Endothelial cell of umbilical vein (primary cell): ENCODE results near the gene TRIM46. TPM values are rescaled to one million over a fixed set of nuclear protein-coding genes. Genes with fewer than 3 reads are reported as not detected.

Experiments used
- BruUV-seq: library from RNA; stranded (reverse); fragments of 400-500 nt; replicated peaks from 2 replicates; lab custom pipeline; 2021; lab: Mats Ljungman, UMichigan
- CTCF ChIA-PET: fragments of 300-600, 350-600 bp; sonication (Branson Sonifier 250); formaldehyde crosslinking; loops from one replicate; lab custom pipeline; 2021; ENCODE audit warnings: antibody characterized with exemption, inconsistent platforms; lab: Charles Lee
- POLR2A ChIA-PET: fragments of 300-600, 350-600 bp; sonication (Branson Sonifier 250); formaldehyde crosslinking; loops from one replicate; lab custom pipeline; 2021; ENCODE audit warnings: antibody characterized with exemption, inconsistent platforms; lab: Charles Lee
- DNase-seq: peaks from one replicate; pipeline ENCODE4 v3.0.0-alpha.2; 2011; ENCODE audit warnings: low read depth, low spot score
- FAIRE-seq: peaks from 2 replicates; lab custom pipeline; 2011; peaks lifted over from hg19 to GRCh38; lab: Jason Lieb, UNC
- H2AFZ ChIP-seq: 2 replicates; pipeline ENCODE4 v1.6.0; 2012; ENCODE audit warnings: low read depth, low read length, control low read depth, inconsistent platforms
- H3K27ac ChIP-seq: 2 replicates; pipeline ENCODE4 v1.5.1; 2011; ENCODE audit warnings: low read depth, mild to moderate bottlenecking, control low read depth, low read length, moderate library complexity; ENCODE audit not compliant: insufficient read depth
- H3K27me3 ChIP-seq, 2 experiments: 2 replicates each; pipeline versions ENCODE4 v1.6.0 to v1.6.1; 2011; ENCODE audit warnings: low read length in 2 of 2, mixed read lengths in 1 of 2; ENCODE audit not compliant: control insufficient read depth in 2 of 2, insufficient read depth in 2 of 2
- H3K36me3 ChIP-seq, 2 experiments: 2 replicates in 1 of 2; 3 replicates in 1 of 2; pipeline ENCODE4 v1.5.1; 2011; ENCODE audit warnings: low read length in 2 of 2, mild to moderate bottlenecking in 1 of 2, moderate library complexity in 1 of 2; ENCODE audit not compliant: control insufficient read depth in 2 of 2, insufficient read depth in 2 of 2; ENCODE audit errors: extremely low read depth in 1 of 2
- H3K4me1 ChIP-seq: 3 replicates; pipeline ENCODE4 v1.5.1; 2011; ENCODE audit warnings: mild to moderate bottlenecking, low read length; ENCODE audit not compliant: control insufficient read depth, insufficient read depth; ENCODE audit errors: extremely low read depth
- H3K4me2 ChIP-seq: 2 replicates; pipeline ENCODE4 v1.6.1; 2011; ENCODE audit warnings: low read length, control low read depth, mixed read lengths; ENCODE audit not compliant: insufficient read depth
- H3K4me3 ChIP-seq, 3 experiments: fragments of 200-600 bp in 1 of 3; sonication (generic), shearing (Covaris generic) in 1 of 3; replicated peaks in 1 of 3; 2 replicates each; pipeline ENCODE4 v1.5.1; 2011 to 2016; ENCODE audit warnings: control low read depth in 3 of 3, low read length in 3 of 3, mild to moderate bottlenecking in 2 of 3, inconsistent platforms in 1 of 3, low read depth in 1 of 3, moderate library complexity in 1 of 3; ENCODE audit not compliant: insufficient read depth in 1 of 3
- H3K79me2 ChIP-seq: 2 replicates; pipeline ENCODE4 v1.6.0; 2012; ENCODE audit warnings: low read length, inconsistent platforms; ENCODE audit not compliant: control insufficient read depth, insufficient read depth
- H3K9ac ChIP-seq: replicated peaks from 2 replicates; pipeline ENCODE3; 2011; ENCODE audit warnings: low read length, control low read depth; ENCODE audit not compliant: insufficient read depth; ENCODE audit errors: extremely low read depth
- H3K9me1 ChIP-seq: replicated peaks from 3 replicates; pipeline ENCODE4 v1.6.0; 2011; ENCODE audit warnings: mild to moderate bottlenecking, low read length; ENCODE audit not compliant: control insufficient read depth, insufficient read depth; ENCODE audit errors: extremely low read depth
- H3K9me3 ChIP-seq: replicated peaks from 2 replicates; pipeline ENCODE4 v1.5.1; 2012; ENCODE audit warnings: low read length, inconsistent platforms; ENCODE audit not compliant: control insufficient read depth, insufficient read depth
- H4K20me1 ChIP-seq: replicated peaks from 2 replicates; pipeline ENCODE3; 2011; ENCODE audit warnings: mild to moderate bottlenecking, low read length; ENCODE audit not compliant: control insufficient read depth, insufficient read depth; ENCODE audit errors: extremely low read depth
- CTCF ChIP-seq, 2 donors: IDR thresholded peaks; 1 replicate in 1 of 2; 2 replicates in 1 of 2; pipeline ENCODE4 v1.5.1; 2011; ENCODE audit warnings: low read length in 2 of 2, mild to moderate bottlenecking in 2 of 2, moderate library complexity in 2 of 2, control low read depth in 1 of 2, inconsistent platforms in 1 of 2, low read depth in 1 of 2; ENCODE audit not compliant: insufficient read depth in 1 of 2; ENCODE audit errors: extremely low read depth in 1 of 2
- FOS ChIP-seq: IDR thresholded peaks from 2 replicates; pipeline ENCODE4 v1.6.1; 2011; ENCODE audit warnings: mild to moderate bottlenecking, low read length, moderate library complexity, borderline replicate concordance; ENCODE audit not compliant: insufficient read depth
- GATA2 ChIP-seq: IDR thresholded peaks from 2 replicates; pipeline ENCODE4 v1.7.0; 2011; ENCODE audit warnings: low read depth, mild to moderate bottlenecking, moderate library complexity, mixed read lengths, low read length; ENCODE audit not compliant: insufficient read length, insufficient read depth
- JUN ChIP-seq: IDR thresholded peaks from 2 replicates; pipeline ENCODE4 v1.6.1; 2011; ENCODE audit warnings: borderline replicate concordance, low read depth; ENCODE audit not compliant: insufficient read length, insufficient read depth
- POLR2A ChIP-seq: IDR thresholded peaks from 2 replicates; pipeline ENCODE4 v1.6.1; 2012; ENCODE audit warnings: low read depth, mild to moderate bottlenecking, control low read depth, low read length
- dilution Hi-C: fragments of 300-500 bp; cut with MboI; formaldehyde crosslinking; loops from one replicate; pipeline ENCODE4 v1.15.0; 2019; ENCODE audit warnings: low sequenced_read_pairs; ENCODE audit not compliant: extremely low pct_ligation_motif_present
- intact Hi-C: fragments of 100-400 bp; cut with micrococcal nuclease; formaldehyde crosslinking; loops from one replicate; pipeline ENCODE4 v1.10.0; 2022
- polyA plus RNA-seq, 4 experiments: library from polyadenylated mRNA; depleted of rRNA in 3 of 4; stranded (reverse) in 3 of 4; unstranded in 1 of 4; fragments of >200 nt; gene quantifications; 2 replicates each; pipeline versions ENCODE4 v1.2.1 to v1.2.3, GENCODE V29; 2011 to 2012; ENCODE audit warnings: missing spikeins in 1 of 4
- total RNA-seq: library from RNA; stranded (reverse); gene quantifications from 2 replicates; pipeline ENCODE4 v1.2.3, GENCODE V29; 2021
- TF ChIP-seq, protein P1 (sequence below): IDR thresholded peaks from 2 replicates; pipeline ENCODE4 v1.6.1; 2011; ENCODE audit not compliant: insufficient read depth, insufficient read length

The TRIM46 gene
- total and polyA plus RNA-seq, 2 donors (not counting 3 experiments of a cell fraction or from before 2014, with no cell fraction given) = 9.5 to 10.0 TPM

GRCh38 chr1:155206891-155207805 lies 33.5 kb downstream of the TRIM46 start:
- H3K4me1 ChIP-seq = peaks cover 21% of the 10 kb centered on the region
- H3K36me3 ChIP-seq = no peaks in the 10 kb centered on the region
- ChIA-PET CTCF (interaction anchor here (0.7 to 4.3 kb wide), 21 partner anchors 9 to 441 kb away, joined by 3 to 69 read pairs (median 7); partner anchors contain the start of gene KRTCAP2), POLR2A (interaction anchor here (0.6 to 1.3 kb wide), 2 partner anchors 11 to 68 kb away, joined by 3 to 8 read pairs; no protein-coding TSS in a partner anchor)
- H3K79me2 ChIP-seq = peaks cover 2% of the 10 kb centered on the region
- DNase-seq (peak; percentile 81), FAIRE-seq (peak; percentile 94)
- BruUV-seq = no TSS peak
- no peak overlapping the region for H3K27ac ChIP-seq
- no peak overlapping the region for H3K4me3 ChIP-seq
- no peaks in the 10 kb centered on the region for H4K20me1 ChIP-seq
- TF ChIP-seq POLR2A (peak; percentile 42), GATA2 (no peak), CTCF (IDR thresholded peaks at IDR 0.05; ENCODE audit: extremely low read depth in 1 of 2, insufficient read depth in 1 of 2, low read depth in 1 of 2, low read length in 2 of 2) (peak; percentile 83 to 84), FOS (no peak), JUN (no peak)
- TF ChIP-seq, protein P1, sequence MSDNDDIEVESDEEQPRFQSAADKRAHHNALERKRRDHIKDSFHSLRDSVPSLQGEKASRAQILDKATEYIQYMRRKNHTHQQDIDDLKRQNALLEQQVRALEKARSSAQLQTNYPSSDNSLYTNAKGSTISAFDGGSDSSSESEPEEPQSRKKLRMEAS = no peak
- dilution Hi-C loops (no loop called here), intact Hi-C loops (loop anchor here (1.0 to 5.0 kb wide), 3 partner anchors 19 to 385 kb away; no protein-coding TSS in a partner anchor)
- H3K4me2 ChIP-seq = peak overlapping the region; percentile 23
- H3K9me1 ChIP-seq = no peaks in the 10 kb centered on the region
- peak overlapping the region; percentile 49 for H2AFZ ChIP-seq
- H3K9ac ChIP-seq = peak overlapping the region; percentile 30
- no peaks in the 10 kb centered on the region for H3K9me3 ChIP-seq
- H3K27me3 ChIP-seq = no peaks in the 10 kb centered on the region
